Skin of body (tissue), 2 donors: ENCODE measurements around the gene ALKBH3. TPM values are rescaled to one million over a fixed set of nuclear protein-coding genes. Genes with fewer than 3 reads are reported as not detected.

ENCODE experiments used
- DNase-seq: peaks from one replicate; lab custom pipeline; 2025; lab: John Stamatoyannopoulos, UW
- total RNA-seq: library from RNA; depleted of rRNA; stranded (reverse); fragments of >200 nt; gene quantifications from one replicate; pipeline ENCODE4 v1.2.3, GENCODE V29; 2014

Gene ALKBH3
- total RNA-seq, 1 donor from 2014 or later, result 25.8 TPM

- DNase-seq, result no peak
Observed at GRCh38 chr11:43894546-43894945, 13.9 kb downstream of the ALKBH3 start.

GRCh38 chr11:43895601-43896000 is 15.0 kb downstream of the ALKBH3 start:
- DNase-seq, result no peak

- DNase-seq, result no peak
Observed at GRCh38 chr11:43898574-43898973, 17.9 kb downstream of the ALKBH3 start.

- no peak for DNase-seq
Observed at GRCh38 chr11:43899094-43899493, 18.5 kb downstream of the ALKBH3 start.

GRCh38 chr11:43901551-43901950 is 20.9 kb downstream of the ALKBH3 start:
- no peak for DNase-seq

GRCh38 chr11:43903078-43903477 is 22.4 kb downstream of the ALKBH3 start:
- no peak for DNase-seq

- no peak for DNase-seq
Observed at GRCh38 chr11:43903969-43904368, 23.3 kb downstream of the ALKBH3 start.

GRCh38 chr11:43904742-43905535 is 24.3 kb downstream of the ALKBH3 start:
- DNase-seq, result no peak

GRCh38 chr11:43905813-43906241 is 25.2 kb downstream of the ALKBH3 start:
- DNase-seq, result peak; percentile 54

GRCh38 chr11:43907028-43907975 is 26.7 kb downstream of the ALKBH3 start:
- DNase-seq, result no peak

GRCh38 chr11:43908191-43908590 is 27.6 kb downstream of the ALKBH3 start:
- no peak for DNase-seq

GRCh38 chr11:43908683-43909082 is 28.1 kb downstream of the ALKBH3 start:
- no peak for DNase-seq

- DNase-seq, result no peak
Observed at GRCh38 chr11:43913829-43914380, 33.3 kb downstream of the ALKBH3 start.

- no peak for DNase-seq
Observed at GRCh38 chr11:43914466-43914865, 33.8 kb downstream of the ALKBH3 start.

- DNase-seq, result no peak
Observed at GRCh38 chr11:43916621-43917020, 36.0 kb downstream of the ALKBH3 start.

- DNase-seq, result no peak
Observed at GRCh38 chr11:43917851-43918250, 37.2 kb downstream of the ALKBH3 start.

GRCh38 chr11:43918662-43919061 is 38.0 kb downstream of the ALKBH3 start:
- DNase-seq, result no peak

- DNase-seq, result peak; percentile 5
Observed at GRCh38 chr11:43919852-43920597, 39.4 kb downstream of the ALKBH3 start.

GRCh38 chr11:43920598-43921419 is 40.2 kb downstream of the ALKBH3 start:
- peak; percentile 17 for DNase-seq

- DNase-seq, result no peak
Observed at GRCh38 chr11:43921561-43922294, 41.1 kb downstream of the ALKBH3 start.
